ENCODE data around the gene SLC25A48.

The SLC25A48 gene

GRCh38 chr5:135859641-135860040 lies 25.2 kb downstream of the SLC25A48 start:
- Histone ChIP-seq H3K4me3 (ENCODE audit: low read depth, low read length) (no peak overlapping the region), H3K27me3 (ENCODE audit: insufficient read depth, low read length) (peaks cover 68% of the 10 kb centered on the region), H3K27ac (ENCODE audit: low read depth, low read length) (no peak overlapping the region), H2AFZ (ENCODE audit: low read length, unreplicated experiment) (no peak overlapping the region), H3K36me3 (ENCODE audit: insufficient read depth, low read length) (no peaks in the 10 kb centered on the region), H3K4me1 (ENCODE audit: control insufficient read depth, insufficient read depth, low read length, unreplicated experiment) (no peaks in the 10 kb centered on the region), H3K79me2 (ENCODE audit: control insufficient read depth, insufficient read depth, low read length, unreplicated experiment) (no peaks in the 10 kb centered on the region)

- no peak overlapping the region for H3K27ac ChIP-seq (ENCODE audit: low read depth, low read length)
- no peak overlapping the region for H2AFZ ChIP-seq (ENCODE audit: low read length, unreplicated experiment)
- H3K4me3 ChIP-seq (ENCODE audit: low read depth, low read length) = no peak overlapping the region
- H3K36me3 ChIP-seq (ENCODE audit: insufficient read depth, low read length) = no peaks in the 10 kb centered on the region
- no peaks in the 10 kb centered on the region for H3K79me2 ChIP-seq (ENCODE audit: control insufficient read depth, insufficient read depth, low read length, unreplicated experiment)
- H3K27me3 ChIP-seq (ENCODE audit: insufficient read depth, low read length) = peaks cover 63% of the 10 kb centered on the region
- no peaks in the 10 kb centered on the region for H3K4me1 ChIP-seq (ENCODE audit: control insufficient read depth, insufficient read depth, low read length, unreplicated experiment)
Measured at GRCh38 chr5:135861641-135862040, 27.2 kb downstream of the SLC25A48 start.

GRCh38 chr5:135862086-135862485 lies 27.6 kb downstream of the SLC25A48 start:
- Histone ChIP-seq H3K79me2 (ENCODE audit: control insufficient read depth, insufficient read depth, low read length, unreplicated experiment) (no peaks in the 10 kb centered on the region), H2AFZ (ENCODE audit: low read length, unreplicated experiment) (no peak overlapping the region), H3K4me1 (ENCODE audit: control insufficient read depth, insufficient read depth, low read length, unreplicated experiment) (no peaks in the 10 kb centered on the region), H3K27ac (ENCODE audit: low read depth, low read length) (no peak overlapping the region), H3K36me3 (ENCODE audit: insufficient read depth, low read length) (no peaks in the 10 kb centered on the region), H3K4me3 (ENCODE audit: low read depth, low read length) (no peak overlapping the region), H3K27me3 (ENCODE audit: insufficient read depth, low read length) (peaks cover 67% of the 10 kb centered on the region)

- H3K27ac ChIP-seq (ENCODE audit: low read depth, low read length) = no peak overlapping the region
- H3K79me2 ChIP-seq (ENCODE audit: control insufficient read depth, insufficient read depth, low read length, unreplicated experiment) = no peaks in the 10 kb centered on the region
Measured at GRCh38 chr5:135862744-135863143, 28.3 kb downstream of the SLC25A48 start.

GRCh38 chr5:135864503-135865435 lies 30.3 kb downstream of the SLC25A48 start:
- H3K27me3 ChIP-seq (ENCODE audit: insufficient read depth, low read length) = peaks cover 72% of the 10 kb centered on the region
- H2AFZ ChIP-seq (ENCODE audit: low read length, unreplicated experiment) = no peak overlapping the region
- no peak overlapping the region for H3K27ac ChIP-seq (ENCODE audit: low read depth, low read length)
- no peaks in the 10 kb centered on the region for H3K4me1 ChIP-seq (ENCODE audit: control insufficient read depth, insufficient read depth, low read length, unreplicated experiment)
- H3K79me2 ChIP-seq (ENCODE audit: control insufficient read depth, insufficient read depth, low read length, unreplicated experiment) = no peaks in the 10 kb centered on the region
- no peak overlapping the region for H3K4me3 ChIP-seq (ENCODE audit: low read depth, low read length)
- no peaks in the 10 kb centered on the region for H3K36me3 ChIP-seq (ENCODE audit: insufficient read depth, low read length)

More at GRCh38 chr5:135862744-135863143, 28.3 kb downstream of the SLC25A48 start:
- H3K27me3 ChIP-seq (ENCODE audit: insufficient read depth, low read length) = peaks cover 73% of the 10 kb centered on the region
- H3K4me3 ChIP-seq (ENCODE audit: low read depth, low read length) = no peak overlapping the region
- H3K4me1 ChIP-seq (ENCODE audit: control insufficient read depth, insufficient read depth, low read length, unreplicated experiment) = no peaks in the 10 kb centered on the region
- H2AFZ ChIP-seq (ENCODE audit: low read length, unreplicated experiment) = no peak overlapping the region
- H3K36me3 ChIP-seq (ENCODE audit: insufficient read depth, low read length) = no peaks in the 10 kb centered on the region

- Histone ChIP-seq H3K27me3 (ENCODE audit: insufficient read depth, low read length) (peaks cover 74% of the 10 kb centered on the region), H3K4me1 (ENCODE audit: control insufficient read depth, insufficient read depth, low read length, unreplicated experiment) (no peaks in the 10 kb centered on the region)
Measured at GRCh38 chr5:135866016-135866415, 31.6 kb downstream of the SLC25A48 start.

GRCh38 chr5:135867599-135867998 lies 33.1 kb downstream of the SLC25A48 start:
- Histone ChIP-seq H3K4me1 (ENCODE audit: control insufficient read depth, insufficient read depth, low read length, unreplicated experiment) (no peaks in the 10 kb centered on the region), H3K27me3 (ENCODE audit: insufficient read depth, low read length) (peaks cover 75% of the 10 kb centered on the region), H3K4me3 (ENCODE audit: low read depth, low read length) (no peak overlapping the region), H2AFZ (ENCODE audit: low read length, unreplicated experiment) (no peak overlapping the region), H3K79me2 (ENCODE audit: control insufficient read depth, insufficient read depth, low read length, unreplicated experiment) (no peaks in the 10 kb centered on the region), H3K36me3 (ENCODE audit: insufficient read depth, low read length) (no peaks in the 10 kb centered on the region), H3K27ac (ENCODE audit: low read depth, low read length) (no peak overlapping the region)

More at GRCh38 chr5:135866016-135866415, 31.6 kb downstream of the SLC25A48 start:
- Histone ChIP-seq H2AFZ (ENCODE audit: low read length, unreplicated experiment) (no peak overlapping the region), H3K79me2 (ENCODE audit: control insufficient read depth, insufficient read depth, low read length, unreplicated experiment) (no peaks in the 10 kb centered on the region), H3K27ac (ENCODE audit: low read depth, low read length) (no peak overlapping the region), H3K36me3 (ENCODE audit: insufficient read depth, low read length) (no peaks in the 10 kb centered on the region), H3K4me3 (ENCODE audit: low read depth, low read length) (no peak overlapping the region)

- H3K79me2 ChIP-seq (ENCODE audit: control insufficient read depth, insufficient read depth, low read length, unreplicated experiment) = no peaks in the 10 kb centered on the region
- H2AFZ ChIP-seq (ENCODE audit: low read length, unreplicated experiment) = no peak overlapping the region
- no peak overlapping the region for H3K4me3 ChIP-seq (ENCODE audit: low read depth, low read length)
- H3K27me3 ChIP-seq (ENCODE audit: insufficient read depth, low read length) = peaks cover 72% of the 10 kb centered on the region
- no peaks in the 10 kb centered on the region for H3K4me1 ChIP-seq (ENCODE audit: control insufficient read depth, insufficient read depth, low read length, unreplicated experiment)
- no peaks in the 10 kb centered on the region for H3K36me3 ChIP-seq (ENCODE audit: insufficient read depth, low read length)
- no peak overlapping the region for H3K27ac ChIP-seq (ENCODE audit: low read depth, low read length)
Measured at GRCh38 chr5:135868681-135869080, 34.2 kb downstream of the SLC25A48 start.

- Histone ChIP-seq H3K36me3 (ENCODE audit: insufficient read depth, low read length) (no peaks in the 10 kb centered on the region), H2AFZ (ENCODE audit: low read length, unreplicated experiment) (no peak overlapping the region), H3K27me3 (ENCODE audit: insufficient read depth, low read length) (peaks cover 68% of the 10 kb centered on the region), H3K4me1 (ENCODE audit: control insufficient read depth, insufficient read depth, low read length, unreplicated experiment) (no peaks in the 10 kb centered on the region), H3K4me3 (ENCODE audit: low read depth, low read length) (no peak overlapping the region), H3K79me2 (ENCODE audit: control insufficient read depth, insufficient read depth, low read length, unreplicated experiment) (no peaks in the 10 kb centered on the region), H3K27ac (ENCODE audit: low read depth, low read length) (no peak overlapping the region)
Measured at GRCh38 chr5:135869276-135869675, 34.8 kb downstream of the SLC25A48 start.

GRCh38 chr5:135869935-135870334 lies 35.5 kb downstream of the SLC25A48 start:
- H2AFZ ChIP-seq (ENCODE audit: low read length, unreplicated experiment) = no peak overlapping the region
- H3K79me2 ChIP-seq (ENCODE audit: control insufficient read depth, insufficient read depth, low read length, unreplicated experiment) = no peaks in the 10 kb centered on the region
- H3K27me3 ChIP-seq (ENCODE audit: insufficient read depth, low read length) = peaks cover 68% of the 10 kb centered on the region
- H3K27ac ChIP-seq (ENCODE audit: low read depth, low read length) = no peak overlapping the region
- H3K4me1 ChIP-seq (ENCODE audit: control insufficient read depth, insufficient read depth, low read length, unreplicated experiment) = no peaks in the 10 kb centered on the region
- H3K36me3 ChIP-seq (ENCODE audit: insufficient read depth, low read length) = no peaks in the 10 kb centered on the region
- no peak overlapping the region for H3K4me3 ChIP-seq (ENCODE audit: low read depth, low read length)

All from ACC112 (cell line).